ENCODE measurements around the gene DRD5. TPM values are rescaled to one million over a fixed set of nuclear protein-coding genes. Genes with fewer than 3 reads are reported as not detected.

DRD5 gene
- polyA plus RNA-seq, 1 of the 3 experiments (the other 2 are of a cell fraction), result not detected

- Histone ChIP-seq H3F3A (replicated peaks; ENCODE audit: insufficient read depth) (no peaks in the 10 kb centered on the region), H3K27me3 (ENCODE audit: insufficient read depth) (no peaks in the 10 kb centered on the region), H3K27ac (ENCODE audit: low read depth in 2 of 2, low read length in 1 of 2) (no peak overlapping the region), H3K9me2 (no peaks in the 10 kb centered on the region), H4K20me1 (ENCODE audit: insufficient read depth) (no peaks in the 10 kb centered on the region), H3K9me3 (no peaks in the 10 kb centered on the region), H3K4me2 (no peak overlapping the region), H3K4me3 (ENCODE audit: low read depth in 2 of 2, low read length in 1 of 2) (no peak overlapping the region), H3K4me1 (ENCODE audit: control insufficient read depth in 1 of 2, insufficient read depth in 2 of 2, low read depth in 1 of 2, low read length in 1 of 2) (peaks cover 0 to 1% of the 10 kb centered on the region in 2 experiments; a peak in 2 of 4 replicates), H3K79me2 (ENCODE audit: insufficient read depth) (no peaks in the 10 kb centered on the region), H3K9ac (no peak overlapping the region), H3K36me3 (replicated peaks in 1 of 2; ENCODE audit: control insufficient read depth in 1 of 2, insufficient read depth in 2 of 2, low read length in 1 of 2) (no peaks in the 10 kb centered on the region), H2AFZ (ENCODE audit: low read depth) (no peak overlapping the region)
- CTCF ChIA-PET, result no interaction called here
- WGBS (ENCODE audit: low lambda C conversion rate), result 41% methylated on average over 5 of the region's 5 CpGs
- DNase-seq, result no peak
- no peak for TF ChIP-seq YY1 (IDR thresholded peaks at IDR 0.05; ENCODE audit: low read depth)
- TF ChIP-seq EZH2phosphoT487 (IDR thresholded peaks at IDR 0.05; ENCODE audit: borderline replicate concordance, low read depth), result no peak
- no peak for TF ChIP-seq TEAD4 (IDR thresholded peaks at IDR 0.05; ENCODE audit: borderline replicate concordance, insufficient read depth)
- no peak for TF ChIP-seq USF2 (IDR thresholded peaks at IDR 0.05; ENCODE audit: borderline replicate concordance, low read depth, low read length)
- no peak for TF ChIP-seq GABPA (IDR thresholded peaks at IDR 0.05; ENCODE audit: low read depth)
- no peak for TF ChIP-seq EP300 (IDR thresholded peaks at IDR 0.05; ENCODE audit: borderline replicate concordance in 1 of 2, low read depth in 1 of 2, low read length in 1 of 2)
- no peak for TF ChIP-seq CTCF (IDR thresholded peaks at IDR 0.05)
- TF ChIP-seq SIN3A (IDR thresholded peaks at IDR 0.05; ENCODE audit: borderline replicate concordance, low read depth, low read length), result no peak
- TF ChIP-seq ZBTB33 (IDR thresholded peaks at IDR 0.05; ENCODE audit: borderline replicate concordance, low read depth), result no peak
- no peak for TF ChIP-seq PBX3 (IDR thresholded peaks at IDR 0.05)
- TF ChIP-seq FOXJ3 (CRISPR knock-in tag; IDR thresholded peaks at IDR 0.05), result no peak
- no peak for TF ChIP-seq MEF2A (IDR thresholded peaks at IDR 0.05; ENCODE audit: borderline replicate concordance, low read depth)
- no peak for TF ChIP-seq RFX5 (IDR thresholded peaks at IDR 0.05; ENCODE audit: low read length)
- TF ChIP-seq RAD21 (IDR thresholded peaks at IDR 0.05; ENCODE audit: low read length), result no peak
- no peak for TF ChIP-seq FOXM1 (IDR thresholded peaks at IDR 0.05; ENCODE audit: low read depth)
- TF ChIP-seq RCOR1 (IDR thresholded peaks at IDR 0.05; ENCODE audit: low read length), result no peak
- no peak for TF ChIP-seq USF1 (IDR thresholded peaks at IDR 0.05; ENCODE audit: borderline replicate concordance, low read depth)
- no peak for TF ChIP-seq IRF3 (IDR thresholded peaks at IDR 0.05; ENCODE audit: low read depth, low read length)
- TF ChIP-seq CHD2 (IDR thresholded peaks at IDR 0.05; ENCODE audit: low read length, partially characterized antibody), result no peak
- TF ChIP-seq JUND (IDR thresholded peaks at IDR 0.05), result no peak
- POLR2A ChIA-PET, result no interaction called here
Measured at GRCh38 chr4:9808077-9808476, 26.6 kb downstream of the DRD5 start.
